ENCODE results near the gene HAPSTR1. TPM values are rescaled to one million over a fixed set of nuclear protein-coding genes. Genes with fewer than 3 reads are reported as not detected.
A peak's percentile ranks its signal among the peaks of the same experiment; 100 is the strongest.

Gene HAPSTR1
- total RNA-seq, 1 experiment from 2014 or later: 82.8 TPM

- no peaks in the 10 kb centered on the region for H3K27me3 ChIP-seq (ENCODE audit: insufficient read depth, low read depth)
- peaks cover 56% of the 10 kb centered on the region for H3F3A ChIP-seq (ENCODE audit: insufficient read depth, low read depth)
- H3K27ac ChIP-seq: peak overlapping the region; percentile 51
- BruUV-seq (replicated peaks): no TSS peak
- H3K9me2 ChIP-seq (ENCODE audit: insufficient read depth): no peaks in the 10 kb centered on the region
- TF ChIP-seq CTCF (conservative IDR thresholded peaks at IDR 0.05): no peak
- no peak for TF ChIP-seq EZH2 (IDR thresholded peaks at IDR 0.05; ENCODE audit: low read depth)
- H3K4me2 ChIP-seq: peak overlapping the region; percentile 99
- CTCF ChIA-PET: no interaction called here
- peaks cover 59% of the 10 kb centered on the region for H3K36me3 ChIP-seq (ENCODE audit: low read depth)
- H3K79me2 ChIP-seq (ENCODE audit: low read depth): peaks cover 91% of the 10 kb centered on the region
- no peak overlapping the region for H2AFZ ChIP-seq
- peaks cover 71% of the 10 kb centered on the region for H3K4me1 ChIP-seq (replicated peaks; ENCODE audit: insufficient read depth)
- DNase-seq: no peak
- intact Hi-C loops (cut with micrococcal nuclease; ENCODE audit: unreplicated experiment): loop anchor here (10.0 kb wide), 1 partner anchor 221 kb away; no protein-coding TSS in a partner anchor
- POLR2A ChIA-PET (ENCODE audit: unreplicated experiment): no interaction called here
- peaks cover 82% of the 10 kb centered on the region for H4K20me1 ChIP-seq (ENCODE audit: insufficient read depth)
- peak overlapping the region; percentile 86; the same call in 1 of the 2 replicates for H3K4me3 ChIP-seq
- H3K9me3 ChIP-seq (ENCODE audit: insufficient read depth, low read depth): no peaks in the 10 kb centered on the region
Measured at GRCh38 chr16:9095656-9096397, 4.4 kb downstream of the HAPSTR1 start.

GRCh38 chr16:9096416-9096952 lies 5.0 kb downstream of the HAPSTR1 start:
- H3K9me2 ChIP-seq (ENCODE audit: insufficient read depth): no peaks in the 10 kb centered on the region
- peaks cover 65% of the 10 kb centered on the region for H3K36me3 ChIP-seq (ENCODE audit: low read depth)
- no peak for TF ChIP-seq EZH2 (IDR thresholded peaks at IDR 0.05; ENCODE audit: low read depth)
- no peak for TF ChIP-seq CTCF (conservative IDR thresholded peaks at IDR 0.05)
- H3K27me3 ChIP-seq (ENCODE audit: insufficient read depth, low read depth): no peaks in the 10 kb centered on the region
- H3K9me3 ChIP-seq (ENCODE audit: insufficient read depth, low read depth): no peaks in the 10 kb centered on the region
- no peak overlapping the region for H2AFZ ChIP-seq
- intact Hi-C loops (cut with micrococcal nuclease; ENCODE audit: unreplicated experiment): loop anchor here (10.0 kb wide), 1 partner anchor 222 kb away; no protein-coding TSS in a partner anchor
- DNase-seq: peak; percentile 47 to 85
- ChIA-PET POLR2A (ENCODE audit: unreplicated experiment) (interaction anchor here (0.7 kb wide), 1 partner anchor 42 kb away, joined by 4 read pairs; no protein-coding TSS in a partner anchor), CTCF (interaction anchor here (0.6 to 1.6 kb wide), 2 partner anchors 88 to 205 kb away, joined by 3 to 4 read pairs; no protein-coding TSS in a partner anchor)
- H4K20me1 ChIP-seq (ENCODE audit: insufficient read depth): peaks cover 88% of the 10 kb centered on the region
- peak overlapping the region; percentile 51 for H3K27ac ChIP-seq
- H3K79me2 ChIP-seq (ENCODE audit: low read depth): peaks cover 97% of the 10 kb centered on the region
- H3K4me2 ChIP-seq: peak overlapping the region; percentile 99
- BruUV-seq (replicated peaks): no TSS peak
- H3K4me1 ChIP-seq (replicated peaks; ENCODE audit: insufficient read depth): peaks cover 77% of the 10 kb centered on the region
- H3F3A ChIP-seq (ENCODE audit: insufficient read depth, low read depth): peaks cover 63% of the 10 kb centered on the region
- peak overlapping the region; percentile 86; the same call in 1 of the 2 replicates for H3K4me3 ChIP-seq

GRCh38 chr16:9097266-9098219 lies 6.1 kb downstream of the HAPSTR1 start:
- no peaks in the 10 kb centered on the region for H3K9me2 ChIP-seq (ENCODE audit: insufficient read depth)
- BruUV-seq (replicated peaks): no TSS peak
- H3K27me3 ChIP-seq (ENCODE audit: insufficient read depth, low read depth): no peaks in the 10 kb centered on the region
- intact Hi-C loops (cut with micrococcal nuclease; ENCODE audit: unreplicated experiment): loop anchor here (10.0 kb wide), 1 partner anchor 223 kb away; no protein-coding TSS in a partner anchor
- DNase-seq: no peak
- H3K9me3 ChIP-seq (ENCODE audit: insufficient read depth, low read depth): no peaks in the 10 kb centered on the region
- peak overlapping the region; percentile 25 for H3K27ac ChIP-seq
- peaks cover 74% of the 10 kb centered on the region for H3K36me3 ChIP-seq (ENCODE audit: low read depth)
- peaks cover 88% of the 10 kb centered on the region for H3K4me1 ChIP-seq (replicated peaks; ENCODE audit: insufficient read depth)
- H3K4me3 ChIP-seq: no peak overlapping the region
- no peak overlapping the region for H2AFZ ChIP-seq
- peaks cover 72% of the 10 kb centered on the region for H3F3A ChIP-seq (ENCODE audit: insufficient read depth, low read depth)
- peaks cover 99% of the 10 kb centered on the region for H4K20me1 ChIP-seq (ENCODE audit: insufficient read depth)
- TF ChIP-seq EZH2 (IDR thresholded peaks at IDR 0.05; ENCODE audit: low read depth) (no peak), CTCF (conservative IDR thresholded peaks at IDR 0.05) (no peak)
- ChIA-PET CTCF (interaction anchor here (1.6 kb wide), 1 partner anchor 89 kb away, joined by 4 read pairs; no protein-coding TSS in a partner anchor), POLR2A (ENCODE audit: unreplicated experiment) (interaction anchor here (0.5 to 0.7 kb wide), 4 partner anchors 15 to 229 kb away, joined by 3 to 5 read pairs (median 4); no protein-coding TSS in a partner anchor)
- peaks cover 100% of the 10 kb centered on the region for H3K79me2 ChIP-seq (ENCODE audit: low read depth)
- H3K4me2 ChIP-seq: peak overlapping the region; percentile 99

Measured in PC-9 (cell line).